Measurements from ENCODE around the gene CHID1.

The CHID1 gene

DNA sequence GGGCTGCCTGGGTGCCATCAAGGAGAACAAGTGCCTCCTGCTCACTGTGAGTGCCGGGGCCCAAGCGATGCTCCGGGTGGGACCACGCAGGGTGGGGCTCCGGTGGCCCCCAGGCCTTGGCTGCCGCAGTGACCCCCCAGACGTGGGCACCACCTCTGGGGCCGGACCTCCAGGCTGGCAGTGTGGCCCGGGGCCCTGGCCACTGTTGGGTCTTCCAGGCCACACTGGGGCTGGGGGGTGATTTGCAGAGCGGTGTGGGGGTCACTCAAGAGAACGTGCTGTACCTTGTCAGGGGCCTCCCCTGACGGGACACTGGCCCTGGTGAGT is 48.0 kb downstream of the CHID1 start:
- no peaks in the 10 kb centered on the region for H3K9me3 ChIP-seq (ENCODE audit: insufficient read depth, low read depth, low read length)
- no peaks in the 10 kb centered on the region for H3K27me3 ChIP-seq (ENCODE audit: insufficient read depth, low read length)
- H3K4me3 ChIP-seq (ENCODE audit: low read length), result peak overlapping the region; percentile 15; the same call in 1 of the 2 replicates
- 32% methylated on average over 12 of the region's 12 CpGs for WGBS
- peaks cover 6% of the 10 kb centered on the region; the same call in 1 of the 2 replicates for H3K36me3 ChIP-seq (ENCODE audit: insufficient read depth, low read length)
- H3K27ac ChIP-seq (ENCODE audit: low read depth, low read length), result peak overlapping the region; percentile 86; the same call in 1 of the 2 replicates
- peaks cover 19% of the 10 kb centered on the region for H3K4me1 ChIP-seq (ENCODE audit: insufficient read depth, low read length)
- peak overlapping the region; percentile 29; the same call in 1 of the 2 replicates for H3K9ac ChIP-seq (ENCODE audit: low read depth, low read length)

- WGBS, result 30% methylated on average over 20 of the region's 20 CpGs
- H3K9ac ChIP-seq (ENCODE audit: low read depth, low read length), result no peak overlapping the region
- H3K36me3 ChIP-seq (ENCODE audit: insufficient read depth, low read length), result peaks cover 6% of the 10 kb centered on the region; the same call in 1 of the 2 replicates
- peaks cover 19% of the 10 kb centered on the region for H3K4me1 ChIP-seq (ENCODE audit: insufficient read depth, low read length)
- H3K9me3 ChIP-seq (ENCODE audit: insufficient read depth, low read depth, low read length), result no peaks in the 10 kb centered on the region
- H3K27ac ChIP-seq (ENCODE audit: low read depth, low read length), result no peak overlapping the region; the same call in 1 of the 2 replicates
- H3K27me3 ChIP-seq (ENCODE audit: insufficient read depth, low read length), result no peaks in the 10 kb centered on the region
- H3K4me3 ChIP-seq (ENCODE audit: low read length), result peak overlapping the region; percentile 15; the same call in 1 of the 2 replicates
Observed at GRCh38 chr11:862081-862661, 48.4 kb downstream of the CHID1 start.

DNA sequence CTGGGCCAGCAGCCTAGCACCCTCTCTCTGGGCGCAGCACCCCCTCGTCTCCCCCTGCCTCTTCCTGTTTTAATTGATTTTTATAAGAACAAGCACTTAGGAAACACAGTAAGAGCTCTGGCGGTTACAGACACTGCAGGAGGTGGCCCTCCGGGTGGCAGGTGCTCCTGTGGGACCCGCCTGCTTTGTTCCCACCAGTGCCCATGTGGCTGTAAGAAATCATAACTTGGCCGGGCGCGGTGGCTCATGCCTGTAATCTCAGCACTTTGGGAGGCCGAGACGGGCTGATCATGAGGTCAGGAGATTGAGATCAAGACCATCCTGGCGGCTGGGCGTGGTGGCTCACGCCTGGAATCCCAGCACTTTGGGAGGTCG is 49.5 kb downstream of the CHID1 start:
- 93% methylated on average over 14 of the region's 14 CpGs for WGBS
- Histone ChIP-seq H3K9ac (ENCODE audit: low read depth, low read length) (no peak overlapping the region), H3K4me1 (ENCODE audit: insufficient read depth, low read length) (peaks cover 22% of the 10 kb centered on the region), H3K27me3 (ENCODE audit: insufficient read depth, low read length) (no peaks in the 10 kb centered on the region), H3K9me3 (ENCODE audit: insufficient read depth, low read depth, low read length) (no peaks in the 10 kb centered on the region), H3K4me3 (ENCODE audit: low read length) (no peak overlapping the region), H3K36me3 (ENCODE audit: insufficient read depth, low read length) (peaks cover 3% of the 10 kb centered on the region; the same call in 1 of the 2 replicates), H3K27ac (ENCODE audit: low read depth, low read length) (no peak overlapping the region)

- H3K9ac ChIP-seq (ENCODE audit: low read depth, low read length), result no peak overlapping the region
Observed at GRCh38 chr11:860234-861104, 50.1 kb downstream of the CHID1 start.

GRCh38 chr11:859394-860131 is 51.0 kb downstream of the CHID1 start:
- Histone ChIP-seq H3K4me3 (ENCODE audit: low read length) (no peak overlapping the region), H3K9ac (ENCODE audit: low read depth, low read length) (no peak overlapping the region), H3K27ac (ENCODE audit: low read depth, low read length) (no peak overlapping the region), H3K27me3 (ENCODE audit: insufficient read depth, low read length) (no peaks in the 10 kb centered on the region), H3K9me3 (ENCODE audit: insufficient read depth, low read depth, low read length) (no peaks in the 10 kb centered on the region), H3K36me3 (ENCODE audit: insufficient read depth, low read length) (no peaks in the 10 kb centered on the region), H3K4me1 (ENCODE audit: insufficient read depth, low read length) (peaks cover 22% of the 10 kb centered on the region)
- 86% methylated on average over 26 of the region's 31 CpGs for WGBS

More at GRCh38 chr11:860234-861104, 50.1 kb downstream of the CHID1 start:
- no peak overlapping the region for H3K27ac ChIP-seq (ENCODE audit: low read depth, low read length)
- H3K4me3 ChIP-seq (ENCODE audit: low read length), result no peak overlapping the region
- WGBS, result 86% methylated on average over 21 of the region's 21 CpGs
- H3K9me3 ChIP-seq (ENCODE audit: insufficient read depth, low read depth, low read length), result no peaks in the 10 kb centered on the region
- H3K4me1 ChIP-seq (ENCODE audit: insufficient read depth, low read length), result peaks cover 22% of the 10 kb centered on the region
- no peaks in the 10 kb centered on the region; the same call in 1 of the 2 replicates for H3K36me3 ChIP-seq (ENCODE audit: insufficient read depth, low read length)
- H3K27me3 ChIP-seq (ENCODE audit: insufficient read depth, low read length), result no peaks in the 10 kb centered on the region

DNA sequence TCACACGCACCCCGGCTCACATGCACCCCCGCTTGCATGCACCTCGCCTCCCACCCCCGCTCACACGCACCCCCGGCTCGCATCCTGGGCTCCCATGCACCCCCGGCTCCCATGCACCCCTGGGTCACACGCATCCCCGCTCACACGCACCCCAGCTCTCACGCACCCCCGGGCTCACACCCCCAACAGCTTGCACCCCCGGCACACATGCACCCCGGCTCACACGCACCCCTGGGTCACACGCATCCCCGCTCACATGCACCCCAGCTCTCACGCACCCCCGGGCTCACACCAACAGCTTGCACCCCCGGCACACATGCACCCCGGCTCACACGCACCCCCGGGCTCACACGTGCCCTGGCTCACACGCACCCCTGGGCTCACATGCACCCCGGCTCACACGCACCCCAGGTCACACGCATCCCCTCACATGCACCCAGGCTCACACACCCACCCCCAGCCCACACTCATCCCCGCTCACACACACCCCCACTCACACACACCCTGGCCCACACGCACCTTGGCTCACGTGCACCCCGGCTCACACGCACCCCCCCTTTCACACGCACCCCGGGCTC is 51.8 kb downstream of the CHID1 start:
- no peak overlapping the region for H3K27ac ChIP-seq (ENCODE audit: low read depth, low read length)
- H3K4me1 ChIP-seq (ENCODE audit: insufficient read depth, low read length), result peaks cover 21% of the 10 kb centered on the region
- H3K4me3 ChIP-seq (ENCODE audit: low read length), result no peak overlapping the region
- H3K9me3 ChIP-seq (ENCODE audit: insufficient read depth, low read depth, low read length), result no peaks in the 10 kb centered on the region
- H3K9ac ChIP-seq (ENCODE audit: low read depth, low read length), result no peak overlapping the region
- no peaks in the 10 kb centered on the region for H3K36me3 ChIP-seq (ENCODE audit: insufficient read depth, low read length)
- 96% methylated on average over 36 of the region's 37 CpGs for WGBS
- H3K27me3 ChIP-seq (ENCODE audit: insufficient read depth, low read length), result no peaks in the 10 kb centered on the region

- no peaks in the 10 kb centered on the region for H3K27me3 ChIP-seq (ENCODE audit: insufficient read depth, low read length)
- no peak overlapping the region for H3K27ac ChIP-seq (ENCODE audit: low read depth, low read length)
- no peak overlapping the region for H3K4me3 ChIP-seq (ENCODE audit: low read length)
- no peaks in the 10 kb centered on the region for H3K36me3 ChIP-seq (ENCODE audit: insufficient read depth, low read length)
- peaks cover 14% of the 10 kb centered on the region for H3K4me1 ChIP-seq (ENCODE audit: insufficient read depth, low read length)
- no peaks in the 10 kb centered on the region for H3K9me3 ChIP-seq (ENCODE audit: insufficient read depth, low read depth, low read length)
- H3K9ac ChIP-seq (ENCODE audit: low read depth, low read length), result no peak overlapping the region
- WGBS, result 88% methylated on average over 27 of the region's 27 CpGs
Observed at GRCh38 chr11:858053-858761, 52.4 kb downstream of the CHID1 start.

DNA sequence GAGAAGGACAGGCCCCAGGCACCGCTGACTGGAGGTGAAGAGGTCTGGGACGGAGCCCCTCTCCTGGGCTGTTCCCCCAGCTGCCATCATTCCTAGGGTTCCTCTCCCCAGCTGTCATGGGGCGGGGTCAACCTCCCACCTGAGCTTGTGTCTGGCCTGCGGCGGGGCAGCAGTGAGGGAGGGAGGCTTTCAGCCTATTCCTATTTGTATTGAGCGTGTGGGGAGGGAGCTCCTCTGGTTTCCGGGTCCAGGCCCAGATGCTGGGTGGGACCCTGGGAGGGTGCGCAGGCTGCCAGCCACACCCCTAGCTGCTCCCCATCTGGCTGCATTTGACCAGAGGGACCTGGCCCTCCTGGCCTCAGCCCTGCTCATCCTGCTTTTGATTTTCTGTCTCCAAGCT is 54.2 kb downstream of the CHID1 start:
- Histone ChIP-seq H3K9me3 (ENCODE audit: insufficient read depth, low read depth, low read length) (no peaks in the 10 kb centered on the region), H3K27me3 (ENCODE audit: insufficient read depth, low read length) (no peaks in the 10 kb centered on the region), H3K36me3 (ENCODE audit: insufficient read depth, low read length) (no peaks in the 10 kb centered on the region), H3K4me1 (ENCODE audit: insufficient read depth, low read length) (peaks cover 3% of the 10 kb centered on the region; the same call in 1 of the 2 replicates), H3K9ac (ENCODE audit: low read depth, low read length) (no peak overlapping the region), H3K4me3 (ENCODE audit: low read length) (no peak overlapping the region), H3K27ac (ENCODE audit: low read depth, low read length) (no peak overlapping the region)
- 87% methylated on average over 7 of the region's 8 CpGs for WGBS

GRCh38 chr11:855796-856195 is 54.8 kb downstream of the CHID1 start:
- H3K27ac ChIP-seq (ENCODE audit: low read depth, low read length), result no peak overlapping the region
- no peaks in the 10 kb centered on the region for H3K9me3 ChIP-seq (ENCODE audit: insufficient read depth, low read depth, low read length)
- no peak overlapping the region for H3K4me3 ChIP-seq (ENCODE audit: low read length)
- H3K27me3 ChIP-seq (ENCODE audit: insufficient read depth, low read length), result peaks cover 3% of the 10 kb centered on the region
- WGBS, result 92% methylated on average over 12 of the region's 12 CpGs
- no peaks in the 10 kb centered on the region for H3K36me3 ChIP-seq (ENCODE audit: insufficient read depth, low read length)
- no peak overlapping the region for H3K9ac ChIP-seq (ENCODE audit: low read depth, low read length)
- peaks cover 9% of the 10 kb centered on the region; the same call in 1 of the 2 replicates for H3K4me1 ChIP-seq (ENCODE audit: insufficient read depth, low read length)

- H3K9me3 ChIP-seq (ENCODE audit: insufficient read depth, low read depth, low read length), result no peaks in the 10 kb centered on the region
- H3K27ac ChIP-seq (ENCODE audit: low read depth, low read length), result no peak overlapping the region
- H3K4me3 ChIP-seq (ENCODE audit: low read length), result no peak overlapping the region
- peaks cover 10% of the 10 kb centered on the region; the same call in 1 of the 2 replicates for H3K4me1 ChIP-seq (ENCODE audit: insufficient read depth, low read length)
- no peak overlapping the region for H3K9ac ChIP-seq (ENCODE audit: low read depth, low read length)
- 91% methylated on average over 7 of the region's 7 CpGs for WGBS
- no peaks in the 10 kb centered on the region for H3K36me3 ChIP-seq (ENCODE audit: insufficient read depth, low read length)
- H3K27me3 ChIP-seq (ENCODE audit: insufficient read depth, low read length), result peaks cover 8% of the 10 kb centered on the region
Observed at GRCh38 chr11:855330-855674, 55.3 kb downstream of the CHID1 start.

Data from HUES64 (cell line).